ENCODE measurements around the gene CAPN9.
A peak's percentile ranks its signal among the peaks of the same experiment; 100 is the strongest.

Gene CAPN9

GRCh38 chr1:230850547-230850946 is 103.4 kb downstream of the CAPN9 start:
- no peak for DNase-seq (ENCODE audit: low read depth)

- DNase-seq (ENCODE audit: low read depth), result peak; percentile 29
Observed at GRCh38 chr1:230851291-230851691, 104.1 kb downstream of the CAPN9 start.

Data from fibroblast of the conjunctiva (primary cell).